Suppressor macrophage treated with lipopolysaccharide for 1 hour (primary cell): ENCODE data around the gene CENPB.

Source experiments
- DNase-seq, 3 donors: peaks; one replicate each; pipeline ENCODE4 v3.0.0-alpha.2; 2020 to 2022

The CENPB gene

GRCh38 chr20:3788685-3789155 lies 2.2 kb upstream of the CENPB start:
- DNase-seq = peak in 1 of 3 donors; percentile 30

GRCh38 chr20:3787324-3788014 lies 929 bp upstream of the CENPB start:
- DNase-seq = no peak

GRCh38 chr20:3786126-3786484 lies 435 bp downstream of the CENPB start:
- peak; percentile 60 to 77 (median 66) for DNase-seq

- no peak for DNase-seq
Observed at GRCh38 chr20:3785240-3786125, 1.1 kb downstream of the CENPB start.

GRCh38 chr20:3784863-3785239 lies 1.7 kb downstream of the CENPB start:
- DNase-seq = no peak

GRCh38 chr20:3784216-3784853 lies 2.2 kb downstream of the CENPB start:
- peak in 1 of 3 donors; percentile 9 for DNase-seq

GRCh38 chr20:3783511-3784195 lies 2.9 kb downstream of the CENPB start:
- DNase-seq = no peak

- no peak for DNase-seq
Observed at GRCh38 chr20:3783068-3783489, 3.5 kb downstream of the CENPB start.

- no peak for DNase-seq
Observed at GRCh38 chr20:3782597-3782996, 3.9 kb downstream of the CENPB start.

- DNase-seq = peak; percentile 91 to 95 (median 93)
Observed at GRCh38 chr20:3781153-3781910, 5.2 kb downstream of the CENPB start, which contains the start of gene SPEF1. TSS of gene SPEF1 (minus strand) at chr20:3781448. CDS start at chr20:3781287, 161 bp downstream.

GRCh38 chr20:3778976-3779375 lies 7.6 kb downstream of the CENPB start:
- DNase-seq = no peak

GRCh38 chr20:3777716-3778629 lies 8.6 kb downstream of the CENPB start:
- peak; percentile 65 to 84 (median 73) for DNase-seq

- no peak for DNase-seq
Observed at GRCh38 chr20:3777381-3777715, 9.2 kb downstream of the CENPB start.

- peak in 1 of 3 donors; percentile 51 for DNase-seq
Observed at GRCh38 chr20:3775457-3776108, 11.0 kb downstream of the CENPB start.

- no peak for DNase-seq
Observed at GRCh38 chr20:3771552-3772058, 14.9 kb downstream of the CENPB start.

- peak; percentile 63 to 70 (median 67) for DNase-seq
Observed at GRCh38 chr20:3768342-3769130, 18.0 kb downstream of the CENPB start.

- DNase-seq = peak; percentile 99
Observed at GRCh38 chr20:3767427-3768341, 18.9 kb downstream of the CENPB start, which contains the start of gene ADISSP. TSS of gene ADISSP (minus strand) at chr20:3767753. CDS start at chr20:3760100, 7,653 bp downstream.

GRCh38 chr20:3767110-3767426 lies 19.5 kb downstream of the CENPB start:
- DNase-seq = no peak
